Right atrium auricular region (tissue), 2 donors: Measurements from ENCODE around the gene FARP1. TPM values are rescaled to one million over a fixed set of nuclear protein-coding genes. Genes with fewer than 3 reads are reported as not detected.

ENCODE experiments used
- DNase-seq: peaks from one replicate; pipeline ENCODE4 v3.0.0-alpha.2; 2019; ENCODE audit warnings: low spot score
- H3K27ac ChIP-seq, 2 donors: fragments of 200-600 bp; sonication (generic); 1 replicate in 1 of 2; 2 replicates in 1 of 2; pipeline ENCODE4 v1.5.1; 2016 to 2019
- H3K27me3 ChIP-seq, 2 donors: fragments of 200-600 bp; sonication (generic); one replicate each; pipeline versions ENCODE4 v1.5.1 to v1.6.0; 2017 to 2019
- H3K36me3 ChIP-seq: fragments of 200-600 bp; sonication (generic); one replicate; pipeline ENCODE4 v1.5.1; 2016
- H3K4me1 ChIP-seq, 2 donors: fragments of 200-600 bp; sonication (generic); one replicate each; pipeline versions ENCODE4 v1.5.1 to v1.6.0; 2017 to 2019
- H3K4me3 ChIP-seq, 2 donors: fragments of 200-600 bp; sonication (generic); 1 replicate in 1 of 2; 2 replicates in 1 of 2; pipeline ENCODE4 v1.5.1; 2017 to 2019; ENCODE audit warnings: mild to moderate bottlenecking in 1 of 2, moderate library complexity in 1 of 2
- H3K9me3 ChIP-seq, 2 donors: fragments of 200-600 bp; sonication (generic); one replicate each; pipeline ENCODE4 v1.5.1; 2019
- total RNA-seq, 2 donors: library from RNA; depleted of rRNA; stranded (reverse); fragments of >200 nt; gene quantifications; one replicate each; pipeline ENCODE4 v1.1.0, GENCODE V29; 2016
- TF ChIP-seq, protein P1 (sequence below), 2 donors: fragments of 200-600 bp; sonication (generic); IDR thresholded peaks; one replicate each; pipeline ENCODE4 v1.5.1; 2019; ENCODE audit warnings: antibody characterized with exemption in 2 of 2

Gene FARP1
- total RNA-seq, 2 donors from 2014 or later: 15.5 to 25.7 TPM

DNA sequence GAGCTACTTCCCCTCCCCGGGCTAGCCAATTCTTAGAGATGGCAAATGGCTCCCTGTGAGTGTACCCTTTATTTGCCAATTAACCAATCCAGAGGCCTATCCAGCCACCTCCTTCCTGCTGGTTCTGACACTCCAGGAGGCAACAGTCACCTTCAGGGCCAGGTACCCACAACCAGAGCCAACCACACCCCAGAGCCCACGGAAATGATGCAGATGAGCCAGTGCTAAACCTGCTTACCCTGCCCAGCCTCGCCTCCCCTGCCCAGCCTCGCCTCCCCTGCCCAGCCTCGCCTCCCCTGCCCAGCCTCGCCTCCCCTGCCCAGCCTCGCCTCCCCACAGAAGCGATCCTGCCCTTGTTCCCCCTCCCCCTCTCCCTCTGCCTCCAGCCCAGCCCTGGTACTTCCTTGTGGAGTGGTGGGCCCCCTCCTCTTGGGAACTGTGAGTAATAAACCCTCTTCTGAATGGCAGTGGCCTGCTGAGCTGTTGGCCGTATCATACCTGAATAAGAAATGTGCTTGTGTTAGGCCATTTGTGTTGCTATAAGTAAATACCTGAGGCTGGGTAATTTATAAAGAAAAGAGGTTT is 207.9 kb downstream of the FARP1 start:
- Histone ChIP-seq H3K27me3 (no peaks in the 10 kb centered on the region), H3K9me3 (no peaks in the 10 kb centered on the region), H3K27ac (no peak overlapping the region), H3K4me1 (no peaks in the 10 kb centered on the region), H3K4me3 (no peak overlapping the region), H3K36me3 (no peaks in the 10 kb centered on the region)
- TF ChIP-seq, protein P1, sequence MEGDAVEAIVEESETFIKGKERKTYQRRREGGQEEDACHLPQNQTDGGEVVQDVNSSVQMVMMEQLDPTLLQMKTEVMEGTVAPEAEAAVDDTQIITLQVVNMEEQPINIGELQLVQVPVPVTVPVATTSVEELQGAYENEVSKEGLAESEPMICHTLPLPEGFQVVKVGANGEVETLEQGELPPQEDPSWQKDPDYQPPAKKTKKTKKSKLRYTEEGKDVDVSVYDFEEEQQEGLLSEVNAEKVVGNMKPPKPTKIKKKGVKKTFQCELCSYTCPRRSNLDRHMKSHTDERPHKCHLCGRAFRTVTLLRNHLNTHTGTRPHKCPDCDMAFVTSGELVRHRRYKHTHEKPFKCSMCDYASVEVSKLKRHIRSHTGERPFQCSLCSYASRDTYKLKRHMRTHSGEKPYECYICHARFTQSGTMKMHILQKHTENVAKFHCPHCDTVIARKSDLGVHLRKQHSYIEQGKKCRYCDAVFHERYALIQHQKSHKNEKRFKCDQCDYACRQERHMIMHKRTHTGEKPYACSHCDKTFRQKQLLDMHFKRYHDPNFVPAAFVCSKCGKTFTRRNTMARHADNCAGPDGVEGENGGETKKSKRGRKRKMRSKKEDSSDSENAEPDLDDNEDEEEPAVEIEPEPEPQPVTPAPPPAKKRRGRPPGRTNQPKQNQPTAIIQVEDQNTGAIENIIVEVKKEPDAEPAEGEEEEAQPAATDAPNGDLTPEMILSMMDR (IDR thresholded peaks at IDR 0.05): no peak
- DNase-seq: no peak

DNA sequence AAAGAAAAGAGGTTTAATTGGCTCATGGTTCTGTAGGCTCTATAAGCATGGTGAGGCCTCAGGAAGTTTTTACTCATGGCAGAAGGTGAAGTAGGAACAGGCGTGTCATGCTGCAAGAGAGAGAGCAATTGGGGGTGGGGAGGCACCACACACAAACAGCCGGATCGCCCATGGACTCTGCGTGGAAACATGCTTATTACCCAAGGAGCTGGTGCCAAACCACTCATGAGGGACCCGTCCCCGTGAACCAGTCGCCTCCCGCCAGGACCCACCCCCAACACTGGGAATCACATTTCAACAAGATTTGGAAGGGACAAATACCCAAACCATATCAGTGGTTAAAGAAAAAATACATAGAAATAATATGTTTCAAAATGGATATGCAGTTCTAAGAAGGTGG is 208.7 kb downstream of the FARP1 start:
- Histone ChIP-seq H3K27me3 (no peaks in the 10 kb centered on the region), H3K27ac (no peak overlapping the region), H3K4me3 (no peak overlapping the region), H3K4me1 (no peaks in the 10 kb centered on the region), H3K9me3 (no peaks in the 10 kb centered on the region), H3K36me3 (no peaks in the 10 kb centered on the region)
- no peak for DNase-seq
- TF ChIP-seq, protein P1 (IDR thresholded peaks at IDR 0.05): no peak

DNA sequence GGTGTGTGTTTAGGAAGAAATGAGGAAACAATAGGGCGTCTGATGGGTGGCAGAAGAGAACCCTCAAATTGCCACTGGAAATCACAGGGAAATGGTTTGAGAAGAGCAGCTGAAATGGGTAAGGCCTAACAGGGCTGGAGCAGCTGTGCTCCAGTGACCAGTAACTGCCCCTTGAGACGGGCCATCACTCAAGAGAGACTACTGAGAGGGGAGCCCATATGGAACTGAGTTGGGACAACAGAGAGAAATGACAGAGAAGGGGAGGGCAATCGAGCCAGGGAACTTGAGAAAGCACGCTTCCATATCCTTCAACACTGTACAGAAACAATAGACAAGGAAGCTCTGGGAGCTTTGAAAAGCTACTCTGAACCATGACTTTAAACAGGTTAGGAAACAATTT is 209.3 kb downstream of the FARP1 start:
- Histone ChIP-seq H3K27me3 (no peaks in the 10 kb centered on the region), H3K4me1 (no peaks in the 10 kb centered on the region), H3K4me3 (no peak overlapping the region), H3K36me3 (no peaks in the 10 kb centered on the region), H3K9me3 (no peaks in the 10 kb centered on the region), H3K27ac (no peak overlapping the region)
- TF ChIP-seq, protein P1 (IDR thresholded peaks at IDR 0.05): no peak
- no peak for DNase-seq

DNA sequence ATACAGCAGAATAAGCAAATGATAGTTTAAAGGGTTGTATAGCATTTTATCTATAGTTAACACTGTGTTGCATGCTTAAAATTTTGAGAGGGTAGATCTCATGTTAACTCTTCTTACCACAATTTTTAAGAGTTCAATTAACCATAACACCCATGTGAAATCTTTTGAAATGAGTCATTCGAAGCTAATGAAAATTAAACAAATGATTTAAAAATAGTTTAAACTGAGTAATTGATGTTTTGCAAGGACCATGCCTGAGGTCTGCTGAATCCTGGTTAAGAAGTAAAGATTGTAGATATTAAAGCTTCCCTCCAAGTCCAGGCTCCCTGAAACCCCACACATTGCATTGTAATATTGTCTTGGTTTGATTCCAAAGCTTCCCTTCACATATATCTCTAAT is 210.9 kb downstream of the FARP1 start:
- H3K4me3 ChIP-seq: no peak overlapping the region
- H3K9me3 ChIP-seq: no peaks in the 10 kb centered on the region
- no peaks in the 10 kb centered on the region for H3K27me3 ChIP-seq
- H3K27ac ChIP-seq: no peak overlapping the region
- no peak for DNase-seq
- no peaks in the 10 kb centered on the region for H3K36me3 ChIP-seq
- no peaks in the 10 kb centered on the region for H3K4me1 ChIP-seq
- TF ChIP-seq, protein P1 (IDR thresholded peaks at IDR 0.05): no peak

DNA sequence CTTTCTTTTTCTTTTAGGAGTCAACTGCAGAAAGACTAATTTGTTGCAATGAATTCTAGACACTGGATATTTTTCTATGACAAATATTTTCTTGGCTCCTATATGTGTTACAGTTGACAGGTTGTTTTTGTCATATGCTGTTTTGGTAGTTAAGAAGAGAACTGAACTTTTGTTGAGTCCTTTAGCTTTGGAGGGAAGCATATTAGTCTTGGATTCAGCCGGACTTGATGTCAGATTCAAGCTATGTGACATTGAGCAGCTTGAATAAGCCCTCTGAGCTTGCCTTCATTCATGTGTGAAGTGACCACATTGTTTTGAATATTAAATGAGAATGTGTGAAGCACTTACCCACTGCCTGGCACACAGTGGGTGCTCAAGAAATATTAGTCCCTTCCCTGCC is 216.0 kb downstream of the FARP1 start:
- Histone ChIP-seq H3K27me3 (no peaks in the 10 kb centered on the region), H3K27ac (peak overlapping the region in 1 of 2 donors; percentile 13), H3K4me1 (no peaks in the 10 kb centered on the region), H3K4me3 (no peak overlapping the region), H3K9me3 (no peaks in the 10 kb centered on the region), H3K36me3 (no peaks in the 10 kb centered on the region)
- DNase-seq: no peak
- TF ChIP-seq, protein P1 (IDR thresholded peaks at IDR 0.05): no peak

DNA sequence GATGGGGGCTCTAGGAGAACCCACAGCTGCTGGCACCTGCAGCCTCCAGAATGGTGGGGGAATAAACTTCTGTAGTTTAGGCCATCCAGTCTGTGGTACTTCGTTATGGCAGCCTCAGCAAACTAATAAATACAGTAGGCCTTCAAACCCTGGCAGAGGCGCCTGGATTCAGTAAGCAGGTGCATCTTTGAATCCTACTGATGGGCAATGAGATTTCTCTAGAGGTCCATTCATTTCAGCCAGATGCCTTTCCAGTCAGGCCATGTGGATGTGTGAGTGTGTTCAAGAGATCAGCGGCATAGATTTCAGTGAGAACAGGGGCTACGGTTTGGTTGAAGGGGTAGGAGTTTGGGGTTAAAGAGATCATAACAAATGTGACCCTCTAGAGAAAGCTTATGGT is 217.7 kb downstream of the FARP1 start:
- Histone ChIP-seq H3K4me1 (no peaks in the 10 kb centered on the region), H3K9me3 (no peaks in the 10 kb centered on the region), H3K36me3 (no peaks in the 10 kb centered on the region), H3K4me3 (no peak overlapping the region), H3K27ac (no peak overlapping the region), H3K27me3 (no peaks in the 10 kb centered on the region)
- TF ChIP-seq, protein P1 (IDR thresholded peaks at IDR 0.05): no peak
- DNase-seq: no peak
